ENCODE results near the gene UGT8. TPM values are rescaled to one million over a fixed set of nuclear protein-coding genes. Genes with fewer than 3 reads are reported as not detected.

UGT8 gene
- total RNA-seq, 1 donor from 2014 or later = 4.3 TPM

GRCh38 chr4:114725066-114725465 is 126.5 kb downstream of the UGT8 start:
- Mint-ChIP-seq H3K9me3 (peaks cover 18% of the 10 kb centered on the region), H3K4me3 (no peak overlapping the region), H3K36me3 (peaks cover 2% of the 10 kb centered on the region), H3K4me1 (peaks cover 25% of the 10 kb centered on the region), H3K27me3 (ENCODE audit: insufficient read depth, low read depth) (no peaks in the 10 kb centered on the region), H3K27ac (no peak overlapping the region)
- Histone ChIP-seq H3K4me2 (no peak overlapping the region), H3K27ac (no peak overlapping the region), H3K4me1 (peaks cover 43% of the 10 kb centered on the region), H3F3A (ENCODE audit: low read depth) (peaks cover 40% of the 10 kb centered on the region), H3K79me2 (ENCODE audit: low read depth) (no peaks in the 10 kb centered on the region), H3K4me3 (no peak overlapping the region), H3K27me3 (no peaks in the 10 kb centered on the region), H3K9ac (no peak overlapping the region), H3K9me3 (ENCODE audit: low read depth) (no peaks in the 10 kb centered on the region), H3K36me3 (no peaks in the 10 kb centered on the region), H4K20me1 (ENCODE audit: low read depth) (no peaks in the 10 kb centered on the region), H2AFZ (replicated peaks) (no peak overlapping the region)
- no peak for DNase-seq (ENCODE audit: low spot score)
- no peak for TF ChIP-seq EZH2phosphoT487 (IDR thresholded peaks at IDR 0.05)
- TF ChIP-seq EZH2 (IDR thresholded peaks at IDR 0.05) = no peak
- TF ChIP-seq CTCF (IDR thresholded peaks at IDR 0.05) = no peak

GRCh38 chr4:114727461-114727860 is 128.9 kb downstream of the UGT8 start:
- peak; percentile 83 for DNase-seq (ENCODE audit: low spot score)
- Histone ChIP-seq H3K9me3 (ENCODE audit: low read depth) (no peaks in the 10 kb centered on the region), H4K20me1 (ENCODE audit: low read depth) (no peaks in the 10 kb centered on the region), H3K4me3 (peak overlapping the region; percentile 1), H3K27me3 (no peaks in the 10 kb centered on the region), H3K79me2 (ENCODE audit: low read depth) (no peaks in the 10 kb centered on the region), H3K36me3 (no peaks in the 10 kb centered on the region), H3K4me1 (peaks cover 64% of the 10 kb centered on the region), H2AFZ (replicated peaks) (no peak overlapping the region), H3K9ac (no peak overlapping the region), H3K4me2 (peak overlapping the region; percentile 37), H3F3A (ENCODE audit: low read depth) (peaks cover 61% of the 10 kb centered on the region), H3K27ac (peak overlapping the region; percentile 98)
- H3K4me1 Mint-ChIP-seq = peaks cover 28% of the 10 kb centered on the region
- H3K27me3 Mint-ChIP-seq (ENCODE audit: insufficient read depth, low read depth) = no peaks in the 10 kb centered on the region
- peak overlapping the region; percentile 57 for H3K27ac Mint-ChIP-seq
- no peak overlapping the region for H3K4me3 Mint-ChIP-seq
- TF ChIP-seq EZH2phosphoT487 (IDR thresholded peaks at IDR 0.05) (peak; percentile 42), EZH2 (IDR thresholded peaks at IDR 0.05) (no peak)
- H3K9me3 Mint-ChIP-seq = peaks cover 17% of the 10 kb centered on the region
- peaks cover 2% of the 10 kb centered on the region for H3K36me3 Mint-ChIP-seq

MicroRNAs within 50 kb of the gene (microRNA counts, 767-probe panel; counts per million panel counts)
- microRNA hsa-miR-577 = 460 counts per million, percentile 90 among the panel's probes with 10 or more counts

Small RNAs within 50 kb of the gene (microRNA-seq; reads per million reads assigned to microRNA genes)
- gene MIR577 = 3.3 reads per million, percentile 16 among the genes with 10 or more reads in this experiment

Small RNAs within 50 kb of the gene (small RNA-seq; reads per million reads assigned to genes)
- gene MIR577 = 0.54 reads per million, percentile 58 among the genes with 10 or more reads in this experiment

Measured in neural progenitor cell (in vitro differentiated cells).